GM12891 (cell line): ENCODE data around the gene KRT9.

ENCODE experiments used
- PAX5 ChIP-seq: IDR thresholded peaks from 2 replicates; pipeline ENCODE4 v1.6.1; 2011; ENCODE audit warnings: low read length, moderate library complexity, mild to moderate bottlenecking; ENCODE audit not compliant: insufficient read depth, severe bottlenecking
- POLR2A ChIP-seq: IDR thresholded peaks from 2 replicates; pipeline ENCODE4 v1.6.1; 2011; ENCODE audit warnings: low read depth, low read length, control low read depth
- POLR2AphosphoS5 ChIP-seq: IDR thresholded peaks from 2 replicates; pipeline ENCODE4 v1.6.1; 2011; ENCODE audit warnings: low read depth, low read length, control low read depth
- TAF1 ChIP-seq: IDR thresholded peaks from 2 replicates; pipeline ENCODE4 v1.6.1; 2011; ENCODE audit warnings: low read depth, low read length, control low read depth

GRCh38 chr17:41586863-41587495 lies 15.1 kb upstream of the KRT9 start, which contains the start of gene KRT14:
- TF ChIP-seq TAF1 (no peak), POLR2A (no peak), POLR2AphosphoS5 (no peak), PAX5 (no peak)
